ENCODE measurements around the gene PUS7L.
"Not testable (repeated sequence)": the region's sequence is repeated elsewhere in the genome, so short reads cannot be mapped to it uniquely, and the experiment has no call there.

Gene PUS7L
- 9.3 to 58.4 (median 27.3) reads per million in 17 experiments for total RNA-seq

- peak; percentile 98 to 99 (median 98) for DNase-seq
Observed at GRCh38 chr12:43758728-43759563, at the start of gene PUS7L, which contains the start of gene IRAK4. PUS7L (minus strand) TSS chr12:43758790; CDS start chr12:43755245, 3,545 bp downstream. IRAK4 (plus strand) TSS chr12:43758951; CDS start chr12:43768112, 9,161 bp downstream.

GRCh38 chr12:43807386-43807785 is 48.8 kb upstream of the PUS7L start:
- DNase-seq: peak; percentile 39 to 83 (median 60)

- no peak for DNase-seq
Observed at GRCh38 chr12:43806737-43807072, 48.1 kb upstream of the PUS7L start.

- peak; percentile 90 to 96 (median 93) for DNase-seq
Observed at GRCh38 chr12:43805860-43806736, 47.5 kb upstream of the PUS7L start, which contains the start of gene TWF1. TWF1 (minus strand) TSS chr12:43806317; CDS start chr12:43806245, 72 bp downstream.

GRCh38 chr12:43805149-43805859 is 46.7 kb upstream of the PUS7L start:
- peak in 1 of 4 experiments; percentile 11 for DNase-seq

GRCh38 chr12:43797561-43798217 is 39.1 kb upstream of the PUS7L start:
- no peak for DNase-seq

GRCh38 chr12:43795716-43796280 is 37.2 kb upstream of the PUS7L start:
- no peak for DNase-seq

- DNase-seq: no peak
Observed at GRCh38 chr12:43789941-43790340, 31.4 kb upstream of the PUS7L start.

GRCh38 chr12:43786899-43787693 is 28.5 kb upstream of the PUS7L start:
- DNase-seq: no peak

GRCh38 chr12:43776498-43776897 is 17.9 kb upstream of the PUS7L start:
- peak; percentile 12 to 51 (median 28) for DNase-seq

GRCh38 chr12:43766291-43766690 is 7.7 kb upstream of the PUS7L start:
- DNase-seq: no peak

- DNase-seq: no peak
Observed at GRCh38 chr12:43764528-43764927, 5.9 kb upstream of the PUS7L start.

- no peak for DNase-seq
Observed at GRCh38 chr12:43763769-43764168, 5.2 kb upstream of the PUS7L start.

- peak in 1 of 4 experiments; percentile 3 for DNase-seq
Observed at GRCh38 chr12:43762596-43762995, 4.0 kb upstream of the PUS7L start.

- DNase-seq: no peak
Observed at GRCh38 chr12:43761500-43761899, 2.9 kb upstream of the PUS7L start.

- no peak for DNase-seq
Observed at GRCh38 chr12:43760396-43760795, 1.8 kb upstream of the PUS7L start.

GRCh38 chr12:43758247-43758727 is 303 bp downstream of the PUS7L start:
- peak; percentile 13 to 45 (median 28) for DNase-seq

- no peak for DNase-seq
Observed at GRCh38 chr12:43754015-43754414, 4.6 kb downstream of the PUS7L start.

- not testable (repeated sequence) for DNase-seq
Observed at GRCh38 chr12:43751360-43751759, 7.2 kb downstream of the PUS7L start.

GRCh38 chr12:43750814-43751213 is 7.8 kb downstream of the PUS7L start:
- DNase-seq: no peak

GRCh38 chr12:43749016-43749415 is 9.6 kb downstream of the PUS7L start:
- no peak for DNase-seq
